22Rv1 (cell line): Measurements from ENCODE around the gene APBA1.

Experiments
- CTCF ChIP-seq: fragments of 450-650 bp; IDR thresholded peaks from 2 replicates; pipeline ENCODE4 v1.5.1; 2017; ENCODE audit warnings: mild to moderate bottlenecking
- ZFX ChIP-seq: fragments of 450-650 bp; IDR thresholded peaks from 2 replicates; pipeline ENCODE4 v1.6.1; 2017; ENCODE audit warnings: antibody characterized with exemption, borderline replicate concordance

GRCh38 chr9:69677931-69678330, 5.8 kb upstream of the APBA1 start:
- TF ChIP-seq CTCF (no peak), ZFX (no peak)
